Astrocyte (in vitro differentiated cells and primary cell): ENCODE results near the gene ATG9B. TPM values are rescaled to one million over a fixed set of nuclear protein-coding genes. Genes with fewer than 3 reads are reported as not detected.

Source experiments
- DNase-seq: peaks from one replicate; pipeline ENCODE4 v3.0.0-alpha.2; 2010; ENCODE audit warnings: low read depth
- FAIRE-seq: peaks from 2 replicates; lab custom pipeline; 2011; peaks lifted over from hg19 to GRCh38; lab: Jason Lieb, UNC
- H2AFZ ChIP-seq: 2 replicates; pipeline ENCODE4 v1.6.0; 2012; ENCODE audit warnings: low read depth, low read length, inconsistent platforms
- H3K27ac ChIP-seq: 2 replicates; pipeline ENCODE4 v1.5.1; 2011; ENCODE audit warnings: low read depth, low read length, inconsistent platforms
- H3K27me3 ChIP-seq: 2 replicates; pipeline ENCODE4 v1.6.0; 2011; ENCODE audit warnings: low read length, inconsistent platforms; ENCODE audit not compliant: insufficient read depth
- H3K36me3 ChIP-seq: 2 replicates; pipeline ENCODE4 v1.5.1; 2011; ENCODE audit warnings: low read length, inconsistent platforms; ENCODE audit not compliant: insufficient read depth
- H3K4me1 ChIP-seq: 2 replicates; pipeline ENCODE4 v1.5.1; 2011; ENCODE audit warnings: low read length, inconsistent platforms; ENCODE audit not compliant: insufficient read depth
- H3K4me2 ChIP-seq: 2 replicates; pipeline ENCODE4 v1.6.0; 2012; ENCODE audit warnings: low read length, inconsistent platforms
- H3K4me3 ChIP-seq: 2 replicates; pipeline ENCODE4 v1.5.1; 2011; ENCODE audit warnings: low read depth, mild to moderate bottlenecking, low read length, inconsistent platforms; ENCODE audit not compliant: insufficient read depth
- H3K79me2 ChIP-seq: 2 replicates; pipeline ENCODE4 v1.6.0; 2012; ENCODE audit warnings: mild to moderate bottlenecking, low read length, inconsistent platforms; ENCODE audit not compliant: insufficient read depth
- H3K9ac ChIP-seq: 2 replicates; pipeline ENCODE4 v1.6.0; 2012; ENCODE audit warnings: mild to moderate bottlenecking, low read length, inconsistent platforms
- H3K9me3 ChIP-seq: 2 replicates; pipeline ENCODE4 v1.5.1; 2012; ENCODE audit warnings: low read depth, mild to moderate bottlenecking, low read length, inconsistent platforms; ENCODE audit not compliant: insufficient read depth
- H4K20me1 ChIP-seq: 2 replicates; pipeline ENCODE4 v1.6.0; 2012; ENCODE audit warnings: low read length, inconsistent platforms; ENCODE audit not compliant: insufficient read depth
- H3K27ac Mint-ChIP-seq: one replicate; pipeline ENCODE4 v1.8.0; 2021; ENCODE audit warnings: mild to moderate bottlenecking, mixed read lengths; ENCODE audit not compliant: unreplicated experiment
- H3K27me3 Mint-ChIP-seq: one replicate; pipeline ENCODE4 v1.8.0; 2021; ENCODE audit warnings: low read depth, mixed read lengths; ENCODE audit not compliant: unreplicated experiment
- H3K36me3 Mint-ChIP-seq: one replicate; pipeline ENCODE4 v1.8.0; 2021; ENCODE audit warnings: low read depth, mixed read lengths; ENCODE audit not compliant: unreplicated experiment
- H3K4me1 Mint-ChIP-seq: one replicate; pipeline ENCODE4 v1.8.0; 2021; ENCODE audit warnings: low read depth, mixed read lengths; ENCODE audit not compliant: unreplicated experiment
- H3K4me3 Mint-ChIP-seq: one replicate; pipeline ENCODE4 v1.8.0; 2021; ENCODE audit warnings: mild to moderate bottlenecking, moderate library complexity, mixed read lengths; ENCODE audit not compliant: unreplicated experiment
- H3K9me3 Mint-ChIP-seq: one replicate; pipeline ENCODE4 v1.8.0; 2021; ENCODE audit warnings: mild to moderate bottlenecking, mixed read lengths; ENCODE audit not compliant: unreplicated experiment
- CTCF ChIP-seq: IDR thresholded peaks from 2 replicates; pipeline ENCODE4 v1.5.1; 2011; ENCODE audit warnings: low read depth, mild to moderate bottlenecking, inconsistent platforms, low read length, moderate library complexity; ENCODE audit not compliant: insufficient read depth
- EZH2 ChIP-seq: IDR thresholded peaks from 2 replicates; pipeline ENCODE4 v1.6.1; 2012; ENCODE audit warnings: mild to moderate bottlenecking, low read length, inconsistent platforms; ENCODE audit not compliant: insufficient read depth
- total RNA-seq: library from RNA; stranded (reverse); gene quantifications from 2 replicates; pipeline ENCODE4 v1.2.1, GENCODE V29; 2021

ATG9B gene
- total RNA-seq, 1 donor from 2014 or later = 2.2 TPM

- H2AFZ ChIP-seq = no peak overlapping the region
- H3K4me2 ChIP-seq = peak overlapping the region; percentile 55
- H3K27ac ChIP-seq = no peak overlapping the region
These were observed 35.8 kb downstream of the ATG9B start for GRCh38 chr7:150988230-150989226.

GRCh38 chr7:150986556-150986955 is 37.7 kb downstream of the ATG9B start:
- Histone ChIP-seq H3K79me2 (no peaks in the 10 kb centered on the region), H3K4me3 (no peak overlapping the region), H4K20me1 (peaks cover 3% of the 10 kb centered on the region), H3K9me3 (peaks cover 10% of the 10 kb centered on the region), H3K4me1 (no peaks in the 10 kb centered on the region), H2AFZ (no peak overlapping the region), H3K27me3 (peaks cover 22% of the 10 kb centered on the region), H3K27ac (no peak overlapping the region), H3K9ac (no peak overlapping the region), H3K36me3 (no peaks in the 10 kb centered on the region), H3K4me2 (no peak overlapping the region)
- TF ChIP-seq EZH2 (no peak), CTCF (no peak)
- Mint-ChIP-seq H3K27ac (no peak overlapping the region), H3K9me3 (peaks cover 23% of the 10 kb centered on the region), H3K4me3 (no peak overlapping the region), H3K4me1 (no peaks in the 10 kb centered on the region), H3K36me3 (peaks cover 9% of the 10 kb centered on the region), H3K27me3 (peaks cover 48% of the 10 kb centered on the region)
- DNase-seq = no peak
- FAIRE-seq = no peak

More at GRCh38 chr7:150988230-150989226, 35.8 kb downstream of the ATG9B start:
- TF ChIP-seq EZH2 (no peak), CTCF (peak; percentile 58)
- H3K9ac ChIP-seq = no peak overlapping the region
- Mint-ChIP-seq H3K36me3 (peaks cover 9% of the 10 kb centered on the region), H3K27ac (no peak overlapping the region), H3K4me3 (no peak overlapping the region), H3K27me3 (peaks cover 31% of the 10 kb centered on the region), H3K9me3 (peaks cover 26% of the 10 kb centered on the region), H3K4me1 (no peaks in the 10 kb centered on the region)
- FAIRE-seq (no peak), DNase-seq (no peak)
- H3K79me2 ChIP-seq = no peaks in the 10 kb centered on the region
- H3K9me3 ChIP-seq = peaks cover 10% of the 10 kb centered on the region
- H3K36me3 ChIP-seq = no peaks in the 10 kb centered on the region
- H3K4me1 ChIP-seq = no peaks in the 10 kb centered on the region
- peaks cover 3% of the 10 kb centered on the region for H4K20me1 ChIP-seq
- peaks cover 4% of the 10 kb centered on the region for H3K27me3 ChIP-seq
- H3K4me3 ChIP-seq = no peak overlapping the region

GRCh38 chr7:150986099-150986512 is 38.2 kb downstream of the ATG9B start:
- TF ChIP-seq EZH2 (no peak), CTCF (peak; percentile 46)
- Mint-ChIP-seq H3K36me3 (peaks cover 9% of the 10 kb centered on the region), H3K4me3 (no peak overlapping the region), H3K27me3 (peaks cover 52% of the 10 kb centered on the region), H3K9me3 (peaks cover 18% of the 10 kb centered on the region), H3K4me1 (no peaks in the 10 kb centered on the region), H3K27ac (peak overlapping the region; percentile 69)
- Histone ChIP-seq H3K4me1 (no peaks in the 10 kb centered on the region), H3K4me3 (no peak overlapping the region), H3K27me3 (peaks cover 27% of the 10 kb centered on the region), H2AFZ (no peak overlapping the region), H3K9me3 (peaks cover 8% of the 10 kb centered on the region), H3K4me2 (no peak overlapping the region), H3K27ac (no peak overlapping the region), H3K36me3 (no peaks in the 10 kb centered on the region), H4K20me1 (peaks cover 3% of the 10 kb centered on the region), H3K79me2 (no peaks in the 10 kb centered on the region), H3K9ac (no peak overlapping the region)
- FAIRE-seq (no peak), DNase-seq (no peak)
